Smooth muscle cell of the brain vasculature (primary cell): ENCODE measurements around the gene GGPS1.
"Not testable (repeated sequence)": the region's sequence is repeated elsewhere in the genome, so short reads cannot be mapped to it uniquely, and the experiment has no call there.

ENCODE experiments used
- DNase-seq: peaks from one replicate; pipeline ENCODE4 v3.0.0-alpha.2; 2012; ENCODE audit warnings: low read depth, low spot score

Gene GGPS1

DNA sequence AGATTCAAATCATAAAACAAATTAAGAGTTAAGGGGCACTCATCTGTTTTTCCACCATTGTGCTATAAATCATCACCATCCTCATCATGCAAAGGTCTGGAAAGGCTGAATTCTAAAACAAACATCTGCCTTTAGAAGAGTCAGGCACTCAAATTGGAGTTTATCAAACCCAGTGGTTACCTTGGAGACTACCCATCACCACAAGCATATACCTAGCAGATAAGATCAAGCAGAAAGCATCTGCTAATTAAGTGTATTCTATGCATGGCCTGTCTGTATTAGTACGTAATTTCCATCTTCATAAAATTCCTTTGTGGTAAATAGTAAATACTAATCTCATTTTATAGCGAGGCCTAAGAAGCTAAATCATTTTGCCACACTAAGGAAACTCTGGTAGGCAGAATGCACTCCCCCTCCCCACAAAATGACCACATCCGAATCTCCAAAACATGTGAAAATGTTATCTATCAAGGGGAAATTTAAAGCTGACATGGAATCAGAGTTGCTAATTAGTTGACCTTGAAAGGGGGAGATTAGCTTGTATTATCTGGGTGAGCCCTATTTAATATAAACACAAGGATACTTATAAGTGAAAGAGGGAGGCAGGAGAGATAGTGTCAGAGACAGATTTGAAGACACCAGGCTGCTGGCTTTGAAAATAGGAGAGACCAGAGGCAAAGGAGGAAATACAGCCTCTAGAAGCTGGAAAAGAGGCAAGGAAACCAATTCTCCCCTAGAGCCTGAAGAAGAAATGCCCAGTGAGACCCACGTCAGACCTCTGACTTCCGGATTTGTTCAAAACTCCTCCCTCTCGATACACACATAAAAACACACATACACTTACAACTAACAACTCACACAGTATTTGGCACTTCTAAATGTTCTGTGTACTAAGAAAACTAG is 23.6 kb upstream of the GGPS1 start:
- no peak for DNase-seq

DNA sequence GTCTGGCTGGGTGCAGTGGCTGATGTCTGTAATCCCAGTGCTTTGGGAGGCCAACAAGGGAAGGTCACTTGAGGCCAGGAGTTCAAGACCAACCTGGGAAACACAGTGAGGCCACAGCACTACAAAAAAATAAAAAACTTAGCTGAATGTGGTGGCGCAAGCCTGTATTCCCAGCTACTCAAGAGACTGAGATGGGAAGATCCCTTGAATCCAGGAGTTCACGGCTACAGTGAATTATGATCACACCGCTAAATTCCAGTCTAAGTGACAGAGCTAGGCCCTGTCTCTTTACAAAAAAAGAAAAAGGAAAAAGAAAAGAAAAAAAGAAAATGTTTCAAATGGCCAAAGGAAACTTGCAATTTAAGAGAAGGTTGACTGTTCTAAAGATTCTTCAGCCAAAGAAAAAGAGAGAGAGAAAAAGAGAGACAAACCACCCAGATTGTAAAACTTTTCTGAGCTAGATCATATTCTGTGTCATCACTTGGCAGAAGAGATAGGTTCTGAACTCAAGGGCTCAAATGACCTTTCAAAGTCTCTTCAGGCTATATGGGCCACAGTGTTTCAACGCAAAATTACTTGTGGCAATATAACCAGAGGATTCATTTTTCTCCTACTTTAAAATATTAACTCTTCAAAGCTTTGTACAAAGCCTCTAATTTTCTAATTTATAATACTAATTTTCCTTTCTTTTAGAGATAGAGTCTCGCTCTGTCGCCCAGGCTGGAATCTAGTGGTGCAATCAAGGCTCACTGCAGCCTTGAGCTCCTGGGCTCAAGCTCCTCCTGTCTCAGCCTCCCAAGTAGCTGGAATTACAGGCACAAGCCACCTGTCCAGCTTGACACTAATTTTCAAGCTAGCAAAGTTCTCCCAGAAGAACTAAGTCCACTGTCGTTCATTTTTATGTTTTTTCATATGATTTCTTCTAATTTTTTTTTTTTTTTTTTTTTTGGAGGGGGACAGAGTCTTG is 20.9 kb upstream of the GGPS1 start:
- DNase-seq, result no peak

- DNase-seq, result not testable (repeated sequence)
Observed at GRCh38 chr1:235309206-235309605, 19.2 kb upstream of the GGPS1 start.

GRCh38 chr1:235313262-235313661 is 15.1 kb upstream of the GGPS1 start:
- no peak for DNase-seq

- no peak for DNase-seq
Observed at GRCh38 chr1:235313931-235314678, 14.3 kb upstream of the GGPS1 start.

DNA sequence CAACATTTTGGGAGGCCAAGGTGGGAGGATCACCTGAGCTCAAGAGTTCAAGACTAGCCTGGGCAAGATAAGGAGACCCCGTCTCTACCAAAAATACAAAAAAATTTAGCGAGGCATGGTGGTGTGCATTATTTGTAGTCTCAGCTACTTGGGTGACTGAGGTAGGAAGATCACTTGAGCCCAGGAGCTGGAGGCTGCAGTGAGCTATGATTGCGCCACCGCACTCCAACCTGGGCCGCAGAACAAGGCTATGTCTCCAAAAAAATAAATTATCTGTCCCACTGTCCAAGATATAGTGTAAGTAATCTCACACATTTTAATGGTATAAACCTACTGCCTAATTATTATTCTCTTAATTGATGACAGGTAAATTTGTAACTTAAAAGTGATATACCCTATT is 13.2 kb upstream of the GGPS1 start:
- DNase-seq, result no peak

GRCh38 chr1:235315735-235316134 is 12.6 kb upstream of the GGPS1 start:
- DNase-seq, result no peak

DNA sequence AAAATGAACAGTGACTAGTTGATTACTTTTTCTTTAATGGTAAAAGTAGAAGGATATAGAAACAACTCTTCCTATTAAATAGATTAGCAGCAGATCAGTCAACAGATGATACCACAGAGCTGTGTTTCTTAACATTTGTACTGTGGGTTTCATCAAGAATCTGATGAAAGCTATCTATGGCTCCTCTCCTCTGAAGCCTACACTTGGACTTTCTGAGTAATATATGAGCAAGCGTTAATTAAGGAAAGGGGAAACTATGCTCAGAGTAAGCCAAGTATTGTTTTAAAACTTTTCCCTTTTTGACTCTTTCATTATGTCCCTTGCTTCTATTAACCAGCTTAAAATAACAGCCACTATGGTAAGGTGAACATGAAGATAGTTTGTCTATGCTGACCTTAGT is 11.2 kb upstream of the GGPS1 start:
- DNase-seq, result no peak

DNA sequence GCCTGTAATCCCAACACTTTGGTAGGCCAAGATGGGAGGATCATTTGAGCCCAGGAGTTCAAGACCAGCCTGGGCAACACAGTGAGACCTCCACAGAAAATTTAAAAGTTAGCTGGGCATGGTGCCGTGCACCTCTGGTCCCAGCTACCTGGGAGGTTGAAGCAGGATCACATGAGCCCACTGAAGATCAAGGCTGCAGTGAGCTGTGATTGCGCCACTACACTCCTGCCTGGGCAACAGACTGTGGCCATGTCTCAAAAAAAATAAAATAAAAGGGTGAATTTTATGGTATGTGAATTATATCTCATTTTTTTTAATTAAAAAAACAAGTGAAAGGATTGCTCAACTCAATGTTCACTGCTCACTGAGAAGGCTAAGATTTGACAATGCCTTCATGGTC is 9.1 kb upstream of the GGPS1 start:
- DNase-seq, result no peak

DNA sequence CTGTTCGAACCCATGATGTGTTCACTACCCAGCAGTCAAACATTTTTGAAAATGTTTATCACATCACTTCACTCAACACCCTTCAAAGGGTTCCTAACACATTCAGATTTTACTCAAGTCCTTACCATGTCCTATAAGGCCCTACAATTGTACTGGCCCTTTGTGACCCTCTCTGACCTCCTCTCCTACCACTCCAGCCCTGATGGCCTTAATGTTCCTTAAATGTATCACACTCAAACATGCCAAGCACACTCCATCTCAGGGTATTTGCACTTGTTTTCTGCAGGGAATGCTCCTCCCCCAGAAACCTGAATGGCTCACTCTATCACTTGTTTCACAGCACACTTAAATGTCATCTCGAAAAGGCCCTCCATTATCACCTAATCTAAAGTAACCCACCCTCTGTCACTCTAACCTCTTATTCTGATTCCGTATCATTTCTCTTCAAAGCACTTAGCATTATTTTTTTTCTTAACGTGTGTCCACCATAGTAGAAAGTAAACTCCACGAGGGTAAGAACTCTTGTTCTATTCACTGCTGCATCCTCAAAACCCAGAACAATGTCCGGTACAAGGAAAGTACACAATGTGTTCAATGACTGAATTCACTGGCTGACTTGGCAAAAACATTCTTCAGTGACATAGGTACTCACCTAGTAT is 7.7 kb upstream of the GGPS1 start:
- DNase-seq, result no peak

- no peak for DNase-seq
Observed at GRCh38 chr1:235324296-235324695, 4.1 kb upstream of the GGPS1 start.

GRCh38 chr1:235325139-235325538 is 3.2 kb upstream of the GGPS1 start:
- DNase-seq, result no peak

- DNase-seq, result no peak
Observed at GRCh38 chr1:235325854-235326253, 2.5 kb upstream of the GGPS1 start.

- DNase-seq, result no peak
Observed at GRCh38 chr1:235326719-235327558, 1.4 kb upstream of the GGPS1 start.

GRCh38 chr1:235327559-235328270 is 655 bp upstream of the GGPS1 start, which contains the start of gene ARID4B:
Gene ARID4B, minus strand, starts transcription at chr1:235328179. Its CDS starts 1,260 bp downstream, at chr1:235326919.
- DNase-seq, result no peak

DNA sequence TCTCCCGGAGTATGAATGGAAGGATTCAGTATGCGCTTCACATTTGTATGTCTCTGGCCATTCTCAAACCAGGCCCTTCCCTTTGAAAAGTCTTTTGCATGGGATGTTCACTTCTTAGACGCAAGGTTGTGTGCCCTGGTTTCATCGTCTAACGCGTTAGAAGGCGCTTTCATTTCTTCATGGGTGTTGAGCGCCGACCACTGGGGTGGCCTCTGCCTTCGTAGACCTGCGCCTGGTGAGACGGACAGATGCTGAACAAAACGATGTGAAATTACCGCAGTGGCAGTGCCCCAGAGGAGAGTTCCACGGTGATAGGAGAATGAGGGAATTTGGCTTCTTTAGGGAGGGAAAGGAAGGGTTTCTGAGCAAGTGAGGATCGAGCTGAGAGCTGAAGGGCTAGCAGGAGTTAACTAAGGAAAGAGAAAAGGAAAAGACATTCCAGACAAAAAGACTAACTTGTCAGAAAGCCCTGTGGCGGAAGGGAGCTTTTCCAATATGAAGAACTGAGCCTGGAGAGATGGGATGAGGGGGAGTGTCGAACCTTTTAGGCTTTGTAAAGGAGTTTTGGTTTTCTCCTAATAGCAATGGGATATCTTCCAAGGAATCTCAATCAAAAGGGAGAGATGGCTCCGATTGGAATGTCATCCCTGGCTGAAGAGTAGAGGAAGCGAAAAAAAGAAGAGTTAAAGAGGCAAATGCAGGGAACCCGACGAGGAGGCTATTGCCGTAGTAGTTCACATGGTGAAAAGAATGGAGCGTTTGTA is 951 bp downstream of the GGPS1 start:
- peak; percentile 20 for DNase-seq

DNA sequence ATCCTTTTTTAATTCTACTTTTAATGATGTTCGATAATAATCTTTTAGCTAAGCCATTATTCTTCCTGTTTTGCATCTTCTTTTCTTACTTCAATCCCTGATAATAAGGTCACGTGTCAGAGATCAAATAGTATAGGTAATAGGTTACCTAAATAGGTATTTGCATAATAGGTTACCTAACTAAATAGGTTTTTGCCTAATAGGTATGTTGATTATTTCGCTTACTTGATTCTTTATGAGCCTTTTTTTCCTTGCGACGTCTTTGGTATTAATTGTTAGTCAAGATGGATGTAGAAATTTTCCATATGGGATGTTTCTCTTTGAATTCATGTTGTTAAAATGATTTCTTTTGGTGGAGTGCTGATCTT is 2.5 kb downstream of the GGPS1 start:
- DNase-seq, result no peak

DNA sequence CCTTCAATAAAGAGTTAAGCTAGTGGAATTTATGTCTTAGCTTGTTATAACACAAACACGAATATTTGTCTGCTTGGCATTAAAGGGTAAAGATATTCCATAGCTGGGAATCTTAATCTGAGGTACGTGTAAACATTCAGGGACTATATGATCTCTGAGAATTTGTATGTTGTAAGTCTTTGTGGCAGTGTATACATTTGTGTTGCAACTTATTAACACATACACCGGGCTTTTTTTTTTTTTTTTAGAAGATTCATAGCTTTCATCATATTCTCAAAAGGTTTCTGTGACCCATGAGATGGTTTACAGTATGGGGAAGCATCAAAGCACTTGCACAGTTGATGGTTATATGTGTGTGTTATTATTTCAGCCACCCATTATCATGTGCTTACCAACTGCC is 3.0 kb downstream of the GGPS1 start:
- DNase-seq, result no peak

DNA sequence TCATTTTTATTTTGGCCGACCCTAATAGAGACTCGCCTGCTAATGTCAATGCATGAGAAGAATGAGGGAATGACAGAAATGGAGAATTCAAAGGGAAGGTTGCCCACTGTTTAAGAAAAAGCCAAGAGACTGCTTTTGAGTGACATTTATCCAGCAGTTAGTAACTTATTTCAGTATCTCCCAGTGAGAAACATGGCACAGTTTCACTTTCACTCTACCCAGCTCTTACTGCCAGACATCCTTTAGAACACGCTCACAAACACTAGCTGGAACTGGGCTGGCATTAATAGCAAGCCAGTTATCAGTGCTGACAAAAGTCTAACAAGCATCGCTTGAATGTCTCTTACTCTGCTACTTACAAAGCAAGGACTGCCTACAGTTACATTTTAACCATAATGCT is 8.5 kb downstream of the GGPS1 start:
- no peak for DNase-seq
